HepG2 (cell line): ENCODE results near the gene EPSTI1. TPM values are rescaled to one million over a fixed set of nuclear protein-coding genes. Genes with fewer than 3 reads are reported as not detected.

ENCODE experiments used
- ATAC-seq: fragments of 200-7000 bp; cut with Tn5 transposase; 3 replicates; pipeline ENCODE4 v1.9.1; 2020; ENCODE audit warnings: mild to moderate bottlenecking, moderate library complexity
- BruUV-seq: library from RNA; stranded (reverse); fragments of 400-500 nt; replicated peaks from 2 replicates; lab custom pipeline; 2021; lab: Mats Ljungman, UMichigan
- CTCF ChIA-PET: fragments of 300-600 bp; formaldehyde crosslinking; extraction: SDS; loops from one replicate; lab custom pipeline; 2021; ENCODE audit warnings: low total read pairs, inconsistent platforms, low intra/inter-chr PET ratio; lab: Yijun Ruan, JAX
- POLR2A ChIA-PET: fragments of 350-600 bp; sonication (Branson Sonifier 250); formaldehyde crosslinking; loops from one replicate; lab custom pipeline; 2020; ENCODE audit warnings: antibody characterized with exemption, inconsistent platforms; lab: Yijun Ruan, JAX
- DNase-seq: peaks from one replicate; pipeline ENCODE4 v3.0.0-alpha.2; 2015; ENCODE audit warnings: low spot score
- FAIRE-seq: peaks from 3 replicates; lab custom pipeline; 2011; peaks lifted over from hg19 to GRCh38; lab: Jason Lieb, UNC
- H2AFZ ChIP-seq: one replicate; pipeline ENCODE4 v1.6.1; 2011; ENCODE audit warnings: low read length, inconsistent platforms
- H3K27ac ChIP-seq: fragments of 300-600 bp; 3 replicates; pipeline ENCODE4 v1.8.0; 2011; ENCODE audit warnings: mixed run types, mild to moderate bottlenecking, mixed read lengths, low read length, inconsistent platforms; ENCODE audit not compliant: insufficient read depth; ENCODE audit errors: extremely low read length
- H3K27me3 ChIP-seq, 2 experiments: fragments of 200-600 bp in 1 of 2; 2 replicates in 1 of 2; 3 replicates in 1 of 2; pipeline versions ENCODE4 v1.6.0 to v1.8.0; 2011; ENCODE audit warnings: low read length in 2 of 2, mild to moderate bottlenecking in 2 of 2, moderate library complexity in 2 of 2, inconsistent platforms in 1 of 2; ENCODE audit not compliant: insufficient read depth in 2 of 2, control insufficient read depth in 1 of 2
- H3K36me3 ChIP-seq, 2 experiments: fragments of 200-600 bp in 1 of 2; replicated peaks in 1 of 2; 2 replicates in 1 of 2; 3 replicates in 1 of 2; pipeline versions ENCODE4 v1.5.1 to v1.8.0; 2011; ENCODE audit warnings: low read length in 2 of 2, inconsistent platforms in 1 of 2; ENCODE audit not compliant: insufficient read depth in 2 of 2, control insufficient read depth in 1 of 2
- H3K4me1 ChIP-seq: 2 replicates; pipeline ENCODE4 v1.5.1; 2012; ENCODE audit warnings: low read length, inconsistent platforms; ENCODE audit not compliant: insufficient read depth
- H3K4me2 ChIP-seq: 2 replicates; pipeline ENCODE4 v1.6.0; 2011; ENCODE audit warnings: low read depth, low read length, inconsistent platforms
- H3K4me3 ChIP-seq, 3 experiments: fragments of 200-600 bp in 1 of 3; sonication (generic), shearing (Covaris generic) in 1 of 3; replicated peaks in 1 of 3; 2 replicates each; pipeline ENCODE4 v1.5.1; 2011 to 2016; ENCODE audit warnings: low read length in 3 of 3, inconsistent platforms in 2 of 3, low read depth in 2 of 3, mild to moderate bottlenecking in 2 of 3, control low read depth in 1 of 3, mixed read lengths in 1 of 3; ENCODE audit not compliant: insufficient read depth in 1 of 3
- H3K79me2 ChIP-seq: one replicate; pipeline ENCODE4 v1.6.1; 2011; ENCODE audit warnings: low read length, inconsistent platforms; ENCODE audit not compliant: insufficient read depth
- H3K9ac ChIP-seq: 2 replicates; pipeline ENCODE4 v1.6.0; 2011; ENCODE audit warnings: mild to moderate bottlenecking, low read depth, low read length, inconsistent platforms; ENCODE audit not compliant: insufficient read depth
- H3K9me3 ChIP-seq: 2 replicates; pipeline ENCODE4 v1.5.1; 2012; ENCODE audit warnings: mild to moderate bottlenecking, low read length
- H4K20me1 ChIP-seq: 2 replicates; pipeline ENCODE4 v1.6.0; 2011; ENCODE audit warnings: inconsistent platforms, mild to moderate bottlenecking, low read length, moderate library complexity; ENCODE audit not compliant: insufficient read depth
- ATAD3A ChIP-seq: sonication (generic); formaldehyde crosslinking; IDR thresholded peaks from 2 replicates; pipeline ENCODE4 v1.4.0; 2020; ENCODE audit warnings: missing genetic modification reagents
- GATAD2A ChIP-seq: IDR thresholded peaks from 2 replicates; pipeline ENCODE4 v1.6.1; 2016
- SATB2 ChIP-seq: sonication (generic); formaldehyde crosslinking; IDR thresholded peaks from 2 replicates; pipeline ENCODE4 v1.5.0; 2020; ENCODE audit warnings: missing genetic modification reagents
- ZBTB21 ChIP-seq: sonication (generic); formaldehyde crosslinking; IDR thresholded peaks from 2 replicates; pipeline ENCODE4 v1.4.0; 2020; ENCODE audit warnings: missing genetic modification reagents
- ZNF20 ChIP-seq: sonication (generic); formaldehyde crosslinking; IDR thresholded peaks from 2 replicates; pipeline ENCODE4 v1.4.0; 2020; ENCODE audit warnings: mild to moderate bottlenecking, moderate library complexity, missing genetic modification reagents
- ZNF563 ChIP-seq: sonication (generic); formaldehyde crosslinking; IDR thresholded peaks from 2 replicates; pipeline ENCODE4 v1.8.0; 2022; ENCODE audit warnings: mild to moderate bottlenecking, moderate library complexity, missing genetic modification reagents
- ZNF614 ChIP-seq: IDR thresholded peaks from 2 replicates; pipeline ENCODE4 v1.6.1; 2018; ENCODE audit warnings: missing biosample characterization, missing genetic modification reagents, inconsistent platforms, borderline replicate concordance
- ZNF761 ChIP-seq: sonication (generic); formaldehyde crosslinking; conservative IDR thresholded peaks from 2 replicates; pipeline ENCODE4 v1.4.0; 2020; ENCODE audit warnings: mild to moderate bottlenecking, missing genetic modification reagents
- WGBS: methylation state at CpG from one replicate; pipeline ENCODE4 v1.1.6; 2017; ENCODE audit warnings: low lambda C conversion rate; 5-methylcytosine and 5-hydroxymethylcytosine counted together
- in situ Hi-C: cut with HindIII; loops from 2 replicates; pipeline ENCODE4 v1.10.0; 2017; ENCODE audit warnings: low pct_unique_long_range_greater_than_20kb; ENCODE audit not compliant: extremely low pct_ligation_motif_present
- intact Hi-C: fragments of 100-400 bp; cut with micrococcal nuclease; formaldehyde crosslinking; loops from one replicate; pipeline ENCODE4 v1.10.0; 2022; ENCODE audit not compliant: unreplicated experiment
- polyA plus RNA-seq, 8 experiments: library from polyadenylated mRNA; depleted of rRNA in 3 of 8; stranded (reverse) in 7 of 8; unstranded in 1 of 8; fragments of >200 nt; fragmentation: Illumina TruSeq in 4 of 8; extraction: Trizol in 4 of 8; gene quantifications; 2 replicates each; pipeline versions ENCODE4 v1.2.1 to v1.2.3, GENCODE V29; 2011 to 2016; ENCODE audit warnings: low read depth in 4 of 8, missing spikeins in 1 of 8, mixed read lengths in 1 of 8; ENCODE audit not compliant: insufficient read depth in 1 of 8
- total RNA-seq, 5 experiments: library from RNA; depleted of rRNA; stranded (reverse); fragments of >200 nt; fragmentation: Illumina TruSeq; extraction: Trizol; gene quantifications; 2 replicates each; pipeline ENCODE4 v1.2.3, GENCODE V29; 2016; ENCODE audit warnings: low read depth in 1 of 5
- TF ChIP-seq, protein P1 (sequence below): sonication (generic); formaldehyde crosslinking; IDR thresholded peaks from 2 replicates; pipeline ENCODE4 v1.8.1; 2023; ENCODE audit warnings: missing genetic modification reagents, inconsistent platforms, borderline replicate concordance
- TF ChIP-seq, protein P2 (sequence below): IDR thresholded peaks from 2 replicates; pipeline ENCODE4 v1.6.1; 2012; ENCODE audit warnings: low read length, improper control_type of control experiment
- TF ChIP-seq, protein P3 (sequence below): sonication (generic); formaldehyde crosslinking; IDR thresholded peaks from 2 replicates; pipeline ENCODE4 v1.4.0; 2020; ENCODE audit warnings: low read depth, missing genetic modification reagents
- TF ChIP-seq, protein P4 (sequence below), 2 experiments: IDR thresholded peaks; 2 replicates each; pipeline ENCODE4 v1.6.1; 2011 to 2012; ENCODE audit warnings: low read length in 2 of 2, borderline replicate concordance in 1 of 2, low read depth in 1 of 2, mild to moderate bottlenecking in 1 of 2, moderate library complexity in 1 of 2

The EPSTI1 gene
- total and polyA plus RNA-seq, 2 of the 13 experiments (the other 11 are each of a cell fraction or from before 2014, with no cell fraction given): 0.03 TPM; not detected in 1

DNA sequence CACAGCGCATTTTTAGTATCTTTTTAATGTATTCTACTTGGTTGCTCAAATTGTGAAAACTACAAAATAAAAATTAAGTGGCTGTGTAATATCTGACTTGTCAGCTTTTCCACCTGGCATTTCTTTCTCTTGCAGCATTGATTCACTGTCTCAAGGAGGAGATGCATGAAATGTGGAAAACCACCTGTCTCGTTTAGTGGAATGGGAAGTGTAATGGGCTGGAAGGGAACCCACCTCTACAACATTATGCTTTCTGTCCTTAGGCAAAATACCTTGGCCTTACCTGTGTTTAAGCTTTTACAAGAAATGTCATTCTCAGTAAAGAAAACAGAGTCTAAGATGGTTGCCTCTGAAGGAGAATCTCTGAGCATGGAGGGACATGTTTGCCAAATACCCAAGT lies 142.8 kb downstream of the EPSTI1 start:
- ChIA-PET CTCF (no interaction called here), POLR2A (no interaction called here)
- no peak for DNase-seq
- no peaks in the 10 kb centered on the region for H3K36me3 ChIP-seq
- no peaks in the 10 kb centered on the region for H3K79me2 ChIP-seq
- H3K4me3 ChIP-seq: no peak overlapping the region
- FAIRE-seq: no peak
- no peak for ATAC-seq
- H3K27ac ChIP-seq: no peak overlapping the region
- intact Hi-C loops: no loop called here
- H3K9me3 ChIP-seq: no peaks in the 10 kb centered on the region
- H4K20me1 ChIP-seq: no peaks in the 10 kb centered on the region
- no peak overlapping the region for H3K4me2 ChIP-seq
- no TSS peak for BruUV-seq
- in situ Hi-C loops: no loop called here
- no peaks in the 10 kb centered on the region for H3K4me1 ChIP-seq
- H3K9ac ChIP-seq: no peak overlapping the region
- H3K27me3 ChIP-seq: no peaks in the 10 kb centered on the region
- 2% methylated on average over 2 of the region's 2 CpGs for WGBS
- H2AFZ ChIP-seq: no peak overlapping the region
- TF ChIP-seq GATAD2A (no peak), ATAD3A (CRISPR knock-in tag) (no peak), ZNF761 (CRISPR knock-in tag) (no peak), ZNF614 (CRISPR knock-in tag) (no peak), ZBTB21 (CRISPR knock-in tag) (no peak), SATB2 (CRISPR knock-in tag) (no peak), ZNF20 (CRISPR knock-in tag) (no peak), ZNF563 (no peak)
- TF ChIP-seq, protein P1, sequence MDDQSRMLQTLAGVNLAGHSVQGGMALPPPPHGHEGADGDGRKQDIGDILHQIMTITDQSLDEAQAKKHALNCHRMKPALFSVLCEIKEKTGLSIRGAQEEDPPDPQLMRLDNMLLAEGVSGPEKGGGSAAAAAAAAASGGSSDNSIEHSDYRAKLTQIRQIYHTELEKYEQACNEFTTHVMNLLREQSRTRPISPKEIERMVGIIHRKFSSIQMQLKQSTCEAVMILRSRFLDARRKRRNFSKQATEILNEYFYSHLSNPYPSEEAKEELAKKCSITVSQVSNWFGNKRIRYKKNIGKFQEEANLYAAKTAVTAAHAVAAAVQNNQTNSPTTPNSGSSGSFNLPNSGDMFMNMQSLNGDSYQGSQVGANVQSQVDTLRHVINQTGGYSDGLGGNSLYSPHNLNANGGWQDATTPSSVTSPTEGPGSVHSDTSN: no peak
- TF ChIP-seq, protein P2, sequence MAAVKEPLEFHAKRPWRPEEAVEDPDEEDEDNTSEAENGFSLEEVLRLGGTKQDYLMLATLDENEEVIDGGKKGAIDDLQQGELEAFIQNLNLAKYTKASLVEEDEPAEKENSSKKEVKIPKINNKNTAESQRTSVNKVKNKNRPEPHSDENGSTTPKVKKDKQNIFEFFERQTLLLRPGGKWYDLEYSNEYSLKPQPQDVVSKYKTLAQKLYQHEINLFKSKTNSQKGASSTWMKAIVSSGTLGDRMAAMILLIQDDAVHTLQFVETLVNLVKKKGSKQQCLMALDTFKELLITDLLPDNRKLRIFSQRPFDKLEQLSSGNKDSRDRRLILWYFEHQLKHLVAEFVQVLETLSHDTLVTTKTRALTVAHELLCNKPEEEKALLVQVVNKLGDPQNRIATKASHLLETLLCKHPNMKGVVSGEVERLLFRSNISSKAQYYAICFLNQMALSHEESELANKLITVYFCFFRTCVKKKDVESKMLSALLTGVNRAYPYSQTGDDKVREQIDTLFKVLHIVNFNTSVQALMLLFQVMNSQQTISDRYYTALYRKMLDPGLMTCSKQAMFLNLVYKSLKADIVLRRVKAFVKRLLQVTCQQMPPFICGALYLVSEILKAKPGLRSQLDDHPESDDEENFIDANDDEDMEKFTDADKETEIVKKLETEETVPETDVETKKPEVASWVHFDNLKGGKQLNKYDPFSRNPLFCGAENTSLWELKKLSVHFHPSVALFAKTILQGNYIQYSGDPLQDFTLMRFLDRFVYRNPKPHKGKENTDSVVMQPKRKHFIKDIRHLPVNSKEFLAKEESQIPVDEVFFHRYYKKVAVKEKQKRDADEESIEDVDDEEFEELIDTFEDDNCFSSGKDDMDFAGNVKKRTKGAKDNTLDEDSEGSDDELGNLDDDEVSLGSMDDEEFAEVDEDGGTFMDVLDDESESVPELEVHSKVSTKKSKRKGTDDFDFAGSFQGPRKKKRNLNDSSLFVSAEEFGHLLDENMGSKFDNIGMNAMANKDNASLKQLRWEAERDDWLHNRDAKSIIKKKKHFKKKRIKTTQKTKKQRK: no peak
- TF ChIP-seq, protein P3, sequence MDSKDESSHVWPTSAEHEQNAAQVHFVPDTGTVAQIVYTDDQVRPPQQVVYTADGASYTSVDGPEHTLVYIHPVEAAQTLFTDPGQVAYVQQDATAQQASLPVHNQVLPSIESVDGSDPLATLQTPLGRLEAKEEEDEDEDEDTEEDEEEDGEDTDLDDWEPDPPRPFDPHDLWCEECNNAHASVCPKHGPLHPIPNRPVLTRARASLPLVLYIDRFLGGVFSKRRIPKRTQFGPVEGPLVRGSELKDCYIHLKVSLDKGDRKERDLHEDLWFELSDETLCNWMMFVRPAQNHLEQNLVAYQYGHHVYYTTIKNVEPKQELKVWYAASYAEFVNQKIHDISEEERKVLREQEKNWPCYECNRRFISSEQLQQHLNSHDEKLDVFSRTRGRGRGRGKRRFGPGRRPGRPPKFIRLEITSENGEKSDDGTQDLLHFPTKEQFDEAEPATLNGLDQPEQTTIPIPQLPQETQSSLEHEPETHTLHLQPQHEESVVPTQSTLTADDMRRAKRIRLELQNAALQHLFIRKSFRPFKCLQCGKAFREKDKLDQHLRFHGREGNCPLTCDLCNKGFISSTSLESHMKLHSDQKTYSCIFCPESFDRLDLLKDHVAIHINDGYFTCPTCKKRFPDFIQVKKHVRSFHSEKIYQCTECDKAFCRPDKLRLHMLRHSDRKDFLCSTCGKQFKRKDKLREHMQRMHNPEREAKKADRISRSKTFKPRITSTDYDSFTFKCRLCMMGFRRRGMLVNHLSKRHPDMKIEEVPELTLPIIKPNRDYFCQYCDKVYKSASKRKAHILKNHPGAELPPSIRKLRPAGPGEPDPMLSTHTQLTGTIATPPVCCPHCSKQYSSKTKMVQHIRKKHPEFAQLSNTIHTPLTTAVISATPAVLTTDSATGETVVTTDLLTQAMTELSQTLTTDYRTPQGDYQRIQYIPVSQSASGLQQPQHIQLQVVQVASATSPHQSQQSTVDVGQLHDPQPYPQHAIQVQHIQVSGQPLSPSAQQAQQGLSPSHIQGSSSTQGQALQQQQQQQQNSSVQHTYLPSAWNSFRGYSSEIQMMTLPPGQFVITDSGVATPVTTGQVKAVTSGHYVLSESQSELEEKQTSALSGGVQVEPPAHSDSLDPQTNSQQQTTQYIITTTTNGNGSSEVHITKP (CRISPR knock-in tag): no peak
- TF ChIP-seq, protein P4, sequence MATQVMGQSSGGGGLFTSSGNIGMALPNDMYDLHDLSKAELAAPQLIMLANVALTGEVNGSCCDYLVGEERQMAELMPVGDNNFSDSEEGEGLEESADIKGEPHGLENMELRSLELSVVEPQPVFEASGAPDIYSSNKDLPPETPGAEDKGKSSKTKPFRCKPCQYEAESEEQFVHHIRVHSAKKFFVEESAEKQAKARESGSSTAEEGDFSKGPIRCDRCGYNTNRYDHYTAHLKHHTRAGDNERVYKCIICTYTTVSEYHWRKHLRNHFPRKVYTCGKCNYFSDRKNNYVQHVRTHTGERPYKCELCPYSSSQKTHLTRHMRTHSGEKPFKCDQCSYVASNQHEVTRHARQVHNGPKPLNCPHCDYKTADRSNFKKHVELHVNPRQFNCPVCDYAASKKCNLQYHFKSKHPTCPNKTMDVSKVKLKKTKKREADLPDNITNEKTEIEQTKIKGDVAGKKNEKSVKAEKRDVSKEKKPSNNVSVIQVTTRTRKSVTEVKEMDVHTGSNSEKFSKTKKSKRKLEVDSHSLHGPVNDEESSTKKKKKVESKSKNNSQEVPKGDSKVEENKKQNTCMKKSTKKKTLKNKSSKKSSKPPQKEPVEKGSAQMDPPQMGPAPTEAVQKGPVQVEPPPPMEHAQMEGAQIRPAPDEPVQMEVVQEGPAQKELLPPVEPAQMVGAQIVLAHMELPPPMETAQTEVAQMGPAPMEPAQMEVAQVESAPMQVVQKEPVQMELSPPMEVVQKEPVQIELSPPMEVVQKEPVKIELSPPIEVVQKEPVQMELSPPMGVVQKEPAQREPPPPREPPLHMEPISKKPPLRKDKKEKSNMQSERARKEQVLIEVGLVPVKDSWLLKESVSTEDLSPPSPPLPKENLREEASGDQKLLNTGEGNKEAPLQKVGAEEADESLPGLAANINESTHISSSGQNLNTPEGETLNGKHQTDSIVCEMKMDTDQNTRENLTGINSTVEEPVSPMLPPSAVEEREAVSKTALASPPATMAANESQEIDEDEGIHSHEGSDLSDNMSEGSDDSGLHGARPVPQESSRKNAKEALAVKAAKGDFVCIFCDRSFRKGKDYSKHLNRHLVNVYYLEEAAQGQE (IDR thresholded peaks at IDR 0.05; ENCODE audit: borderline replicate concordance in 1 of 2, low read depth in 1 of 2, low read length in 2 of 2): no peak
